ENCODE data around the gene KCNAB1.

Gene KCNAB1

GRCh38 chr3:156417559-156418132 is 297.3 kb downstream of the KCNAB1 start:
- DNase-seq = no peak

DNA sequence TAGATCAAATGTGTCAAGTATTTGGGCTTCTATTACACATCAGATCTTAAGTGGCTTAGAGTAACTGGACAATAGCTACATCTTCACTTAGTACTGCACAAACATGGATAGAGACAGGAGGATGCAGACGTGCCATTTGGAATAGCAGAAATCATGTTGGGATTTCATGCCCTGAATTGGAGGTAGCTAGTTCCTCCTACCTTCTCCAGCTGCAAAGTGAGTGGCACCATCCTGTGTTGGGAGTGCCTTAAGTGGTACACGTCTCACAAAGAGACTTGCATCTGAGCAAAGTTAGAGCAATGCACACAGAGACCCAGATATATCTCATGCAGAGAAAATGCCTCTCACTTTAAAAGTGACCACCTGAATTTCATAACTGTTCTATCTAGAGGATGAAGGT is 298.1 kb downstream of the KCNAB1 start:
- no peak for DNase-seq

DNA sequence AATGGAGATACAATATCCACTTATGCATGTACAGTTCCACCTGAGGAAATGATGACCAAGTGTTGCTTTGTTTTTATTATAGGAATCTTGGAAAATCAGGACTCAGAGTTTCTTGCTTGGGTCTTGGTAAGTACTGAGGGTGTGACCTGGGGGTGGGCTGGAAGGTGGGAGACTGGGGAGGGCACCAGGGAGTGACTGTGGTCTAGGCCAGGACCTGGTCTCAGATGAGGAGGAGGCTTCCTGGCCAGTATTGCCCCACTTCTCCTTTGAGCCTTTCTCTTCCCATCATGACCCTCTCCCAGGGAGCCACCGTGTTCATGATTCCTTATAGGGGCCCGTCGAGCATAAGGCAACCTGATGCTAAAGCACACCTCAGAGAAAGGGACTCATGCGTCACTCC is 301.2 kb downstream of the KCNAB1 start:
- DNase-seq = no peak

- DNase-seq = no peak
Observed at GRCh38 chr3:156424758-156425157, 304.4 kb downstream of the KCNAB1 start.

GRCh38 chr3:156425651-156426050 is 305.3 kb downstream of the KCNAB1 start:
- DNase-seq = no peak

- no peak for DNase-seq
Observed at GRCh38 chr3:156429125-156429524, 308.7 kb downstream of the KCNAB1 start.

DNA sequence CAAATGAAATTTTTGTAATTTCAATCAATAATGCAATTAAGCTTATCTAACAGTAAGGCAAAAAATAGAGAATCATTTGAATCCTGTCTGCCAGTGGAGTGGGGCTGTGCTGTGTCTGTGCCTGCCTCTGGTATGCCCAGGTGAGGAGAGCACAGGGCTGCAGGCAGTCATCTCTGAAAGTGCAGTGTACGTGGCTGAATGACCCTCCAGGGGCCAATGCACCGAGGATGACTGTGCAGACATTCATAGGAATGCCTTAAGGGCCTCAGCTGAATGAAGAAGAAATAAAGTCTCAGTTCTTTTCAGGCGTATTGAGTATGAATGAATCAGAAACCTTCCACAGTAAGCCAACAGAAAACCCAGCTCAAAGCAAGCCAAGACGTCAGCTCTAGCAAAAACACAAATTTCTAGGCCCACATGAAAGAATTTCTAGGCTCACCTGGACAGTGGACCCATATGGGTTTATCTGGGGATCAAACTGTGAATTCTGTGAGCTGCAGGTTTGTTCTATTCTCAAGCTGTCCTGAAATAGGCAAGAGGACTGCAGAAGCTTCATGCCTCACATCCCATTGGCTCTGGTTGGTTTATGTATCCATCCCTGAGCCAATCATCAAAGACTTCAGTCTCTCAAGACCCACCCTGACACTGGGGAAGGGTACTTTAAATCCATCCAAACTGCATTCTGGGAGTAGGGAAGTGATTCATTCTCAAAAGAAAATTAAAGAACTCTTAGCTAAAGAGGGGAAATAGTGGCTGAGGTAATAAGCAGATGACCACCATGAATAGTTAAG is 311.2 kb downstream of the KCNAB1 start:
- DNase-seq = no peak

DNA sequence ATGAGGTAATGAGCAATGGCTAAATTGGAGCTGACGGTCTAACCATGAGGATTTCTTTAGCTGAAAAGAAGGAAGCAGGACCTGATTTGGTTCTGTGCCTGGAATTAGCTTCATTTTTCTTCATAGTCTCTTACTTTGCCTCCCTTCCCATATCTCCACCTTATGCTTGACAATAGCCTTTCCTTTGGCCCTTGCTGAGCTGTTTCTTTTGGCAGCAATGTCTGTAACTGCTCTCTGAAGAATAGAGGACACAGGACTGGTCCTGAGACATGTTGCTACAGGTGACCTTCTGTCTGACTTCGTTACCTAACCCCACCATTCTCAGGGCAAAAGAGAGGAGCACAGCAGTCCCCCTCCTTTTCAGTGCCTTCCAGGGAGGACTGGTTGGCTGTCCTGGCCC is 312.2 kb downstream of the KCNAB1 start:
- DNase-seq = no peak

- no peak for DNase-seq
Observed at GRCh38 chr3:156433138-156433537, 312.8 kb downstream of the KCNAB1 start.

DNA sequence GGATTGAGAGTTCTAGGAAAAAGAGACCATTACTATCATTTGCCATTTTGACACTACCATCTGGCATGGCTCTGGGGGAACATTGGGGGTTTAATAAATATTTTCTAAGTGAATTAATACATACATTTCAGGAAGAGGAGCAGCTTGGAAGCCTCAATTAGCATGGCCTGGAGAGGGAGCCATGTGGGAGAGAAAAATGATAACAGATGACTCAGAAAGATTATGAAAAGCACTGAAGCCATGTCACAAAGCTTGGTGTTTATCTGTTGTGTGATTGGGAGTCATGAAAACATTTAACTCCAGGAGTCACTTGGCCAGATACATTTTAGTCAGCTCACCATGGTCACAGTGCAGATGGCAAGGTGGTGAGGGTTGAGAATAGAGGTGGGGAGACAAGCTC is 313.5 kb downstream of the KCNAB1 start:
- no peak for DNase-seq

GRCh38 chr3:156434921-156435320 is 314.5 kb downstream of the KCNAB1 start:
- DNase-seq = no peak

- no peak for DNase-seq
Observed at GRCh38 chr3:156443079-156443478, 322.7 kb downstream of the KCNAB1 start.

DNA sequence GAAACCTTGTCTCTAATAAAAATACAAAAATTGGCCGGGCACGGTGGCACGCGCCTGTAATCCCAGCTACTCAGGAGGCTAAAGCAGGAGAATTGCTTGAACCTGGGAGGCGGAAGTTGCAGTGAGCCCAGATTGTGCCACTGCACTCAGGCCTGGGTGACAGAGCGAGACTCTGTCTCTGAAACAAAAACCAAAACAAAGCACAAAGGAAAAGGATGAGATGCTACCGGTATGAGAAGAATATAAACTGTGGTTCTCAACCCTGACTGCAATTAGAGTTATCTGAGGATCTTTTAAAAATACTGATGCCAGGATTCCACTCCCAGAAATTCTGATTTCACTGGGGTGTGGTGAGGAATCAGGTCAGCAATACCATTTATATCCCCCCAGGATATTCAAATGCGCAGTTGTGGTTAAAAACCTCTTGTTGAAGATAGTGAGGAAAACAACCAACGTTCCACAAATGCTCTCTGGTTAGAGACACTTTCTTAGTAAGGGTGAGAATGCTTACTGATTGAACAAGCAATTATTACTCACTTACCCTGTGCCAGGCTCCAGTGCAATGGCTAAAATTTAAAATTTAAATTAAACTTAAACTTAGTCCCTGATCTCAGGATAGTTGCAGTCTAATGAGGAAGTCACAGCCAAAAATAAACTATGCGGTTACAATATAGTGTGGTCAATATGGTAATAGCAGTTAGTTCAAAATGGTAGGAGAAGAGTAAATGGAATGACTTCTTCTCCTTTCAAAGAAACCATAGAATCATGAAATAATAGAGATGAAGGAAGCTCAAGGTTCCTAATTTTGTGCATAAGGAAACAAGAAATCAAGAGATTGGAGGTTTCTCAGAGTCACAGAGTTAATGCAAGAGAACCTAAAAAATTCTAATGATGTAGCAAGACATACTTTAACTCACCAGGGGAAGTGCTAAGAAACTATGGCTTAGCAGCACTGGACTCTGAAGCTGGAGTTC is 325.0 kb downstream of the KCNAB1 start:
- no peak for DNase-seq

- DNase-seq = no peak
Observed at GRCh38 chr3:156448300-156448699, 327.9 kb downstream of the KCNAB1 start.

- peak; percentile 10 for DNase-seq
Observed at GRCh38 chr3:156449710-156450574, 329.6 kb downstream of the KCNAB1 start.

DNA sequence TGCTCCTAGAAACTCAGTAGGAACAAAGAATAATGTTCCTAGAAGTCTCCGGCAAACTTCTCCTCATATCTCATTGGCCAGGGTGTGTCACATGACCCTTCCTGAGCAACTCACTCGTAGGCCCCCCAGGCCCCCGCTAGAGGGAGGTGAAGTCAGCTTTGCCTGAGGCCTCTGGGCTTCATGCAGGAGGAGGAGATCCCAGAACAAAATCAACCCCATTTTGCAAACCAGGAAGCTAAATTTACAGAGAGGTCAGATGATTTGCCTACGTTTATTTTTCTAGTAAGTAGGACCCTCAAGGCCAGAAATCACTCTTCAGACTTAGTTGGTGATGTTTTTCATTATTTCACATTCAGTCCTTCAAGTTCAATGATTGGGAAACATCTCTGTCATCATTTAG is 335.5 kb downstream of the KCNAB1 start:
- no peak for DNase-seq

DNA sequence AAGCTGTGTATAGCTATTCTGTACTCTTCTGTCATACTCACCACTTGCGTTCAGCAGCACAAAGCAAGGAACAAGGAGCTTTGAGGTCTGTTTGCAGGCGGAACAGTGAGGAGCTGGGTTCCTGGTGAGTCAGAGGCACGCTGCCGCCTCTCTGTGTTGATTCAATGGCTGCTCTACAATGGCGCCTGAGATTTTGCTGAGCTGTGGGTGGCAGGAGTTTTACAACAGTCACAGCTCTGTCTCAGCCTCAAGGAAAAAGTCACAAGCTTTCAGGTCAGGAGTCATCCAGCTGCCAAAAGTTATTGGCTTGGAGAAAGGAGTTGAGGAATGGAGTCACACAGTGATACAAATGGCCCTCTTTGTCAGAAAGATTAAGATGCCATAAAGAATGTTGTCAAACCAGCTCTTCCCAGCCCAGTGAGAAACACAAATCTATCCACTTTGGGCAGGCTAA is 336.4 kb downstream of the KCNAB1 start:
- no peak for DNase-seq

DNA sequence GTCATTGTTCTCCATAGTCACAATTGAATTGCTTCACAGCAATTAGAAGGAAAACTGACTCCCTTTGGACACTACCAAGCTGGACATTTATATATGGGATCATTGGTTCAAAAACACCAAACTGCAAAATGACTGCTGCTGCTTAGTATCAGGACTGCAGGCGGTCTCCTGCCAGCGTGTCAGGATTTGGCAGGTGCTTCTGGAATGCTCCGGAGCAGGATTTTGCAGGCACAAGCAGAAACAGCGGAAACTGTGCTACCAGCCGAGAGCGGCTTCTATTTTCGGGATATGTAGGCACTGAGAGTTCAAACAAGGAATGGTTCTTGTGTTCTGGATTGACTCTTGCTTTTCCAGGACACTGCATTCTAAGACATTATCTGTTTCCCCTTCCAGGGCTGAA is 339.1 kb downstream of the KCNAB1 start:
- no peak for DNase-seq

- DNase-seq = no peak
Observed at GRCh38 chr3:156460206-156460611, 339.8 kb downstream of the KCNAB1 start.

- no peak for DNase-seq
Observed at GRCh38 chr3:156461889-156462288, 341.5 kb downstream of the KCNAB1 start.

GRCh38 chr3:156463123-156463522 is 342.7 kb downstream of the KCNAB1 start:
- no peak for DNase-seq

- DNase-seq = no peak
Observed at GRCh38 chr3:156465194-156465593, 344.8 kb downstream of the KCNAB1 start.

GRCh38 chr3:156469456-156469855 is 349.1 kb downstream of the KCNAB1 start:
- no peak for DNase-seq

All from NCI-H345 (cell line).